ENCODE results near the gene LRRC53.

LRRC53 gene

GRCh38 chr1:74512170-74512915 lies at the start of gene LRRC53:
LRRC53 (minus strand) TSS chr1:74512611; CDS start chr1:74483349, 29,262 bp downstream.
- no peak for DNase-seq

- DNase-seq: no peak
Observed at GRCh38 chr1:74549932-74550331, 37.5 kb upstream of the LRRC53 start.

GRCh38 chr1:74548961-74549750 lies 36.7 kb upstream of the LRRC53 start:
- peak; percentile 41 for DNase-seq

GRCh38 chr1:74545821-74546220 lies 33.4 kb upstream of the LRRC53 start:
- peak; percentile 58 for DNase-seq

GRCh38 chr1:74534241-74534640 lies 21.8 kb upstream of the LRRC53 start:
- no peak for DNase-seq

- peak; percentile 34 for DNase-seq
Observed at GRCh38 chr1:74531796-74532195, 19.4 kb upstream of the LRRC53 start.

GRCh38 chr1:74530892-74531291 lies 18.5 kb upstream of the LRRC53 start:
- DNase-seq: no peak

- no peak for DNase-seq
Observed at GRCh38 chr1:74528123-74528522, 15.7 kb upstream of the LRRC53 start.

- no peak for DNase-seq
Observed at GRCh38 chr1:74526708-74527107, 14.3 kb upstream of the LRRC53 start.

- no peak for DNase-seq
Observed at GRCh38 chr1:74523873-74524480, 11.6 kb upstream of the LRRC53 start.

GRCh38 chr1:74522148-74522547 lies 9.7 kb upstream of the LRRC53 start:
- peak; percentile 93 for DNase-seq

- DNase-seq: no peak
Observed at GRCh38 chr1:74517599-74518051, 5.2 kb upstream of the LRRC53 start.

- DNase-seq: no peak
Observed at GRCh38 chr1:74513411-74514300, 1.2 kb upstream of the LRRC53 start.

- DNase-seq: no peak
Observed at GRCh38 chr1:74508449-74508848, 4.0 kb downstream of the LRRC53 start.

- DNase-seq: peak; percentile 29
Observed at GRCh38 chr1:74505928-74506710, 6.3 kb downstream of the LRRC53 start.

- peak; percentile 9 for DNase-seq
Observed at GRCh38 chr1:74504933-74505512, 7.4 kb downstream of the LRRC53 start.

GRCh38 chr1:74504125-74504932 lies 8.1 kb downstream of the LRRC53 start:
- DNase-seq: peak; percentile 64

GRCh38 chr1:74502858-74503257 lies 9.6 kb downstream of the LRRC53 start:
- DNase-seq: no peak

- no peak for DNase-seq
Observed at GRCh38 chr1:74502432-74502831, 10.0 kb downstream of the LRRC53 start.

GRCh38 chr1:74498901-74499300 lies 13.5 kb downstream of the LRRC53 start:
- DNase-seq: no peak

Measured in NCI-H2171 treated with DMSO at 0.1 percent for 48 hours (cell line).